H1 (cell line): ENCODE data around the gene ISX. TPM values are rescaled to one million over a fixed set of nuclear protein-coding genes. Genes with fewer than 3 reads are reported as not detected.

ENCODE experiments used
- CTCF ChIA-PET: fragments of 300-600 bp; sonication (Branson Sonifier 250); formaldehyde crosslinking; loops from one replicate; lab custom pipeline; 2021; ENCODE audit not compliant: partially characterized antibody; lab: Charles Lee
- POLR2A ChIA-PET: fragments of 300-600 bp; sonication (Branson Sonifier 250); formaldehyde crosslinking; loops from one replicate; lab custom pipeline; 2021; ENCODE audit warnings: inconsistent platforms; ENCODE audit not compliant: partially characterized antibody; lab: Charles Lee
- DNase-seq, 2 experiments: peaks; one replicate each; pipeline versions ENCODE4 v3.0.0 to v3.0.0-alpha.2; 2010 to 2022; ENCODE audit warnings: low spot score in 2 of 2, low read depth in 1 of 2, mixed read lengths in 1 of 2
- FAIRE-seq: peaks from 2 replicates; lab custom pipeline; 2011; peaks lifted over from hg19 to GRCh38; lab: Jason Lieb, UNC
- H2AFZ ChIP-seq: 2 replicates; pipeline ENCODE4 v1.8.1; 2012; ENCODE audit warnings: low read length, inconsistent platforms
- H2AK5ac ChIP-seq: 2 replicates; pipeline ENCODE4 v1.6.1; 2013; ENCODE audit warnings: low read depth, low read length
- H2BK120ac ChIP-seq: replicated peaks from 2 replicates; pipeline ENCODE3; 2013; ENCODE audit warnings: low read depth, low read length, inconsistent platforms
- H2BK12ac ChIP-seq: 2 replicates; pipeline ENCODE4 v1.6.1; 2013; ENCODE audit warnings: low read depth, low read length
- H2BK15ac ChIP-seq: 2 replicates; pipeline ENCODE4 v1.6.1; 2013; ENCODE audit warnings: low read length
- H2BK20ac ChIP-seq: 2 replicates; pipeline ENCODE4 v1.6.1; 2013; ENCODE audit warnings: low read length
- H2BK5ac ChIP-seq: 2 replicates; pipeline ENCODE4 v1.6.1; 2013; ENCODE audit warnings: low read depth, low read length
- H3K14ac ChIP-seq: 2 replicates; pipeline ENCODE4 v1.6.1; 2013; ENCODE audit warnings: inconsistent platforms; ENCODE audit not compliant: insufficient read length
- H3K18ac ChIP-seq: 2 replicates; pipeline ENCODE4 v1.6.1; 2013; ENCODE audit warnings: low read length; ENCODE audit errors: extremely low read depth
- H3K23ac ChIP-seq: 2 replicates; pipeline ENCODE4 v1.6.1; 2013; ENCODE audit warnings: inconsistent platforms; ENCODE audit not compliant: insufficient read length
- H3K23me2 ChIP-seq: 2 replicates; pipeline ENCODE4 v1.6.1; 2013; ENCODE audit warnings: low read depth, low read length
- H3K27ac ChIP-seq: 2 replicates; pipeline ENCODE4 v1.6.1; 2011; ENCODE audit warnings: low read depth, low read length, inconsistent platforms
- H3K27me3 ChIP-seq, 4 experiments: replicated peaks in 1 of 4; 1 replicate in 1 of 4; 2 replicates in 3 of 4; pipeline versions ENCODE4 v1.6.1 to v1.8.1; 2011 to 2013; ENCODE audit warnings: low read length in 3 of 4, mild to moderate bottlenecking in 3 of 4, inconsistent platforms in 2 of 4, mixed read lengths in 2 of 4, moderate library complexity in 1 of 4; ENCODE audit not compliant: control insufficient read depth in 3 of 4, insufficient read depth in 3 of 4; ENCODE audit errors: extremely low read depth in 1 of 4
- H3K36me3 ChIP-seq, 4 experiments: 2 replicates each; pipeline versions ENCODE4 v1.6.1 to v1.8.1; 2011 to 2013; ENCODE audit warnings: mild to moderate bottlenecking in 4 of 4, low read length in 3 of 4, moderate library complexity in 2 of 4, control low read depth in 1 of 4, inconsistent platforms in 1 of 4; ENCODE audit not compliant: insufficient read depth in 4 of 4, control insufficient read depth in 2 of 4
- H3K4ac ChIP-seq: replicated peaks from 2 replicates; pipeline ENCODE3; 2013; ENCODE audit warnings: low read length, low read depth, mixed read lengths, inconsistent platforms; ENCODE audit not compliant: insufficient read length
- H3K4me1 ChIP-seq, 4 experiments: replicated peaks in 1 of 4; 1 replicate in 1 of 4; 2 replicates in 3 of 4; pipeline versions ENCODE4 v1.6.1 to v1.8.1; 2011 to 2013; ENCODE audit warnings: low read length in 3 of 4, inconsistent platforms in 2 of 4, mixed read lengths in 1 of 4; ENCODE audit not compliant: insufficient read depth in 4 of 4, control insufficient read depth in 3 of 4
- H3K4me2 ChIP-seq, 2 experiments: 2 replicates each; pipeline versions ENCODE4 v1.6.1 to v1.8.1; 2011 to 2013; ENCODE audit warnings: low read depth in 2 of 2, low read length in 2 of 2, control low read depth in 1 of 2, inconsistent platforms in 1 of 2, mild to moderate bottlenecking in 1 of 2; ENCODE audit not compliant: insufficient read depth in 1 of 2
- H3K4me3 ChIP-seq, 4 experiments: fragments of 200-600, 300-600 bp in 1 of 4; sonication (generic), shearing (Covaris generic), sonication (Bioruptor Twin) in 1 of 4; 2 replicates each; pipeline versions ENCODE4 v1.5.1 to v1.8.1; 2011 to 2016; ENCODE audit warnings: low read length in 4 of 4, low read depth in 3 of 4, control low read depth in 2 of 4, inconsistent platforms in 2 of 4, mild to moderate bottlenecking in 2 of 4, mixed read lengths in 1 of 4, moderate library complexity in 1 of 4; ENCODE audit not compliant: insufficient read depth in 2 of 4; ENCODE audit errors: extremely low read depth in 1 of 4
- H3K56ac ChIP-seq: replicated peaks from 2 replicates; pipeline ENCODE3; 2013; ENCODE audit warnings: low read depth, mild to moderate bottlenecking, mixed read lengths, low read length, inconsistent platforms; ENCODE audit not compliant: insufficient read length
- H3K79me1 ChIP-seq: 2 replicates; pipeline ENCODE4 v1.6.1; 2013; ENCODE audit warnings: low read depth, low read length, control low read depth
- H3K79me2 ChIP-seq, 2 experiments: 2 replicates each; pipeline versions ENCODE4 v1.6.1 to v1.8.1; 2012 to 2013; ENCODE audit warnings: low read length in 2 of 2, mild to moderate bottlenecking in 2 of 2, inconsistent platforms in 1 of 2; ENCODE audit not compliant: insufficient read depth in 2 of 2, control insufficient read depth in 1 of 2
- H3K9ac ChIP-seq, 4 experiments: replicated peaks in 1 of 4; 1 replicate in 1 of 4; 2 replicates in 3 of 4; pipeline versions ENCODE4 v1.6.1 to v1.8.1; 2011 to 2013; ENCODE audit warnings: low read depth in 3 of 4, low read length in 3 of 4, control low read depth in 2 of 4, mild to moderate bottlenecking in 2 of 4, moderate library complexity in 2 of 4, inconsistent platforms in 1 of 4; ENCODE audit errors: extremely low read depth in 1 of 4
- H3K9me3 ChIP-seq, 2 experiments: 2 replicates each; pipeline versions ENCODE4 v1.6.1 to v1.8.1; 2012 to 2013; ENCODE audit warnings: mild to moderate bottlenecking in 2 of 2, moderate library complexity in 2 of 2, control low read depth in 1 of 2, inconsistent platforms in 1 of 2, low read depth in 1 of 2, low read length in 1 of 2, mixed read lengths in 1 of 2; ENCODE audit not compliant: insufficient read depth in 2 of 2
- H4K20me1 ChIP-seq, 2 experiments: replicated peaks in 1 of 2; 2 replicates each; pipeline versions ENCODE3 to v1.8.1; 2011 to 2013; ENCODE audit warnings: inconsistent platforms in 2 of 2, low read length in 2 of 2, mild to moderate bottlenecking in 1 of 2; ENCODE audit not compliant: insufficient read depth in 2 of 2, control insufficient read depth in 1 of 2
- H4K5ac ChIP-seq: 2 replicates; pipeline ENCODE4 v1.6.1; 2013; ENCODE audit warnings: low read length, low read depth, mixed read lengths, inconsistent platforms; ENCODE audit not compliant: insufficient read length
- H4K8ac ChIP-seq: 2 replicates; pipeline ENCODE4 v1.8.0; 2013; ENCODE audit warnings: mild to moderate bottlenecking, moderate library complexity, low read length, inconsistent platforms; ENCODE audit not compliant: insufficient read depth; ENCODE audit errors: extremely low read depth
- H4K91ac ChIP-seq: replicated peaks from 2 replicates; pipeline ENCODE3; 2013; ENCODE audit warnings: low read length, mixed read lengths, inconsistent platforms; ENCODE audit not compliant: insufficient read length
- YY1 ChIP-seq: IDR thresholded peaks from 2 replicates; pipeline ENCODE4 v1.6.1; 2011; ENCODE audit warnings: low read depth, mild to moderate bottlenecking, low read length
- WGBS, 2 experiments: shearing (Covaris generic) in 1 of 2; methylation state at CpG; one replicate each; pipeline versions ENCODE4 v1.1.6 to v1.1.7; 2013 to 2015; ENCODE audit warnings: low lambda C conversion rate in 2 of 2, mixed read lengths in 2 of 2, inconsistent platforms in 1 of 2, low coverage in 1 of 2, missing lambda C conversion rate in 1 of 2; ENCODE audit not compliant: insufficient replicate concordance in 2 of 2, insufficient coverage in 1 of 2, insufficient read length in 1 of 2; ENCODE audit errors: extremely low coverage in 1 of 2, missing lambda C conversion rate in 1 of 2; 5-methylcytosine and 5-hydroxymethylcytosine counted together
- polyA plus RNA-seq, 7 experiments: library from polyadenylated mRNA; depleted of rRNA in 3 of 7; stranded (reverse) in 5 of 7; unstranded in 2 of 7; fragments of >200 nt in 5 of 7; fragments of 200-250 nt in 2 of 7; gene quantifications; 1 replicate in 5 of 7; 2 replicates in 1 of 7; 4 replicates in 1 of 7; pipeline versions ENCODE4 v1.2.1 to v1.2.3, GENCODE V29; 2011 to 2013; ENCODE audit warnings: missing spikeins in 2 of 7, mixed read lengths in 2 of 7
- total RNA-seq: library from RNA; stranded (reverse); fragmentation: NEBNext Ultra II Directional; extraction: Animal tissue kit (Norgen Biotek cat#: 25700); gene quantifications from 2 replicates; pipeline ENCODE4 v1.2.1, GENCODE V29; 2021

Gene ISX
- total and polyA plus RNA-seq, 2 of the 8 experiments (the other 6 are each of a cell fraction or from before 2014, with no cell fraction given) = not detected

- FAIRE-seq (no peak), DNase-seq (no peak)
- Histone ChIP-seq H4K91ac (no peak overlapping the region), H3K4me1 (peaks cover 0 to 6% (median 2%) of the 10 kb centered on the region in 4 experiments; a peak in 1 of 7 replicates), H3K27ac (no peak overlapping the region), H2BK120ac (no peak overlapping the region), H4K8ac (no peak overlapping the region), H3K9me3 (no peaks in the 10 kb centered on the region), H3K23me2 (no peaks in the 10 kb centered on the region), H2BK20ac (no peak overlapping the region), H4K5ac (no peak overlapping the region), H2BK12ac (no peak overlapping the region), H3K18ac (no peak overlapping the region), H3K23ac (no peak overlapping the region), H3K27me3 (no peaks in the 10 kb centered on the region), H2AFZ (no peak overlapping the region), H3K56ac (no peak overlapping the region), H3K4ac (no peak overlapping the region), H2BK5ac (no peak overlapping the region), H3K4me3 (no peak overlapping the region), H2BK15ac (no peak overlapping the region), H3K36me3 (no peaks in the 10 kb centered on the region), H4K20me1 (no peaks in the 10 kb centered on the region), H3K9ac (no peak overlapping the region), H3K79me1 (no peaks in the 10 kb centered on the region), H3K79me2 (no peaks in the 10 kb centered on the region), H2AK5ac (no peak overlapping the region), H3K4me2 (no peak overlapping the region), H3K14ac (no peak overlapping the region)
- ChIA-PET CTCF (interaction anchor here (0.7 to 4.7 kb wide), 4 partner anchors 10 to 21 kb away, joined by 3 to 19 read pairs (median 7); no protein-coding TSS in a partner anchor), POLR2A (no interaction called here)
- 89% methylated on average over 3 of the region's 3 CpGs; no CpG with 5 or more reads in 1 of the 2 experiments for WGBS, 2 experiments
- no peak for TF ChIP-seq YY1
Observed at GRCh38 chr22:35128637-35129036, 62.7 kb downstream of the ISX start.
